Glomerular visceral epithelial cell (primary cell): ENCODE data around the gene MTMR10.

Source experiments
- DNase-seq: peaks from one replicate; pipeline ENCODE4 v3.0.0-alpha.2; 2016; ENCODE audit errors: extremely low spot score

MTMR10 gene, protein sequence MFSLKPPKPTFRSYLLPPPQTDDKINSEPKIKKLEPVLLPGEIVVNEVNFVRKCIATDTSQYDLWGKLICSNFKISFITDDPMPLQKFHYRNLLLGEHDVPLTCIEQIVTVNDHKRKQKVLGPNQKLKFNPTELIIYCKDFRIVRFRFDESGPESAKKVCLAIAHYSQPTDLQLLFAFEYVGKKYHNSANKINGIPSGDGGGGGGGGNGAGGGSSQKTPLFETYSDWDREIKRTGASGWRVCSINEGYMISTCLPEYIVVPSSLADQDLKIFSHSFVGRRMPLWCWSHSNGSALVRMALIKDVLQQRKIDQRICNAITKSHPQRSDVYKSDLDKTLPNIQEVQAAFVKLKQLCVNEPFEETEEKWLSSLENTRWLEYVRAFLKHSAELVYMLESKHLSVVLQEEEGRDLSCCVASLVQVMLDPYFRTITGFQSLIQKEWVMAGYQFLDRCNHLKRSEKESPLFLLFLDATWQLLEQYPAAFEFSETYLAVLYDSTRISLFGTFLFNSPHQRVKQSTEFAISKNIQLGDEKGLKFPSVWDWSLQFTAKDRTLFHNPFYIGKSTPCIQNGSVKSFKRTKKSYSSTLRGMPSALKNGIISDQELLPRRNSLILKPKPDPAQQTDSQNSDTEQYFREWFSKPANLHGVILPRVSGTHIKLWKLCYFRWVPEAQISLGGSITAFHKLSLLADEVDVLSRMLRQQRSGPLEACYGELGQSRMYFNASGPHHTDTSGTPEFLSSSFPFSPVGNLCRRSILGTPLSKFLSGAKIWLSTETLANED

DNA sequence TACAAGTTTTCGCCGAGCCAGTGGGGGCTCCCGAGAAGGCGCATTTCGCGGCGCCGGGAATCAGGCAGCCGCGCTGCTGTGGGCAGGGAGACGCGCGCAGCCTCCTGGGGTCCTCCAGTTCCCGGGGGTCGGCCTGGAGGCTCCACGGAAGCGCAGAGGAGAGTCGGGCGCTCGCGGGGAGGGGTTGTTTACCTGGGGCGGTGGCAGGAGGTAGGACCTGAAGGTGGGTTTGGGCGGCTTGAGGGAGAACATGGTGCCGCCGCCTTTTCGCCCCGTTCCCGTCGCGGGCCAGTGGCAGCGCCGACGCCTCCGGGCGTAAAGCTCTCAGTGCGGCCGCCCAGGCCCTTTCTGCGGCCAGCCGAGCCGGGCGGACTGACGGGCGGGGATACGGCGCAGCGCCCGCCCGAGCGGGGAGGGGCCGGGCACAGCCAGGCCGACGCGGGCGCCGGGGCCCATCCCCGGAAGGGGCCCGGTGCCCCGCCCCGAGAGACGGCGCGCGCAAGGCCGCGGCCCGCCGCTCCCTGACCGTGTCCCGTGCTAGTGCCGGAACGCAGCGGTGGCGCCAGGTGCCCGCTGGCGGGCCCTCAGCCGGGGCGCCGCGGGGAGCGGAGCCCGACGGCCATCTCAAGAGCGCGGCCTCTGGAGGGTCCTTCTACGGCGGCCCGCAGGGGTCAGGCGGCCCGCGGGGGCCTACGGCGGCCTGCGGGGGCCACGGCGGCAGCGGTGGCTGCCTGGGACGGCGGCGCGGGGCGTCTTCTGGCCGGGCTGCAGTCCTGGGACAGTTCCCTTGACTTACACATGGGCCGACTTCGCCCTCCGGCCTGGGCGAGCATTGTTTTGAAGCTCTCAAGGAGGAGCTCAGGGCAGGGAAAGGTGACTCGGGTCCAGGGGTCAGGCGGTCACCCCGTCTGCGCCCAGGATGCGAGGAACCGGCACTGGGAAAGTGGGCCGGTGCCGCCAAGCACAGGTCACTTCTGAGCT lies at the start of gene MTMR10:
Gene MTMR10 (minus strand): TSS at position 374 of the 981 bp plus-strand sequence. CDS start 122 bp downstream, at position 252.
- DNase-seq, result peak; percentile 86

DNA sequence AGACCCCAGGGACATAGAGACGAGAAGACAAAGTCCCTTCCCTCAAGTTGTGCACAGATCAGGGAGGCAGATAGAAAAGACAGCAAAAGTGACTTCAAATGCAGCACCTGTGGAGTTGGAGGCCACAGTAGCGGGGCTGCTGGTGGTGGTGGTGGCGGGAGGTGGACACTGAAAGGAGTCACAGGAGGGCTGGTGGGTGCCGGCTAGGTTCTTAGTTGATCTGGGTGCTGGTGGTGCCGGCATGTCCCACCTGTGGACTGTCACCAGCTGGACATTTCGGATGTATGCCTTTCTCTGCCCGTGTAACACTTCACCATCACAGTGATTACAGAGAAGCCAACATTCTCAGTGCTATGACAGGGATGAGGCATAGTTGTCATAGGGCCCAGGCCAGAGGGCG lies 49.2 kb upstream of the MTMR10 start:
- no peak for DNase-seq

DNA sequence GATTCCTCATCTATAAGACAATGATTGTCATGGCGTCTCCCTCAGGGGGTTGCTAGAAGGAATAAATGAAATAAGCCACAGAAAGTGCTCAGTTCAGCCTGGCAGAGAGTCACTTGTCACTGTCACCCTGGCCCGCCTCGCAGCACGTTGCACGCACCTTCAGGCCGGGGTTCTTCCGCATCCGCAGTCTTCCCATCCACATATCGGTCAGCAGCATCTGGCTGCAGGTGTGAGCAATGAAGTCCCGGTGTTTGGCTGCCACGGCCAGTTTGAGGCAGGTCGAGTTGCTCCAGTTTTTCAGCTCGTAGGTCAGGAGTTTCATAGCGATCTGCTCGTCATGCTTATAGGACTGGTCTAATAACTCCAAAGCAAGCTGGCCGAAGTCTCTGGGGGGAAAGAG lies 48.5 kb upstream of the MTMR10 start:
- no peak for DNase-seq

DNA sequence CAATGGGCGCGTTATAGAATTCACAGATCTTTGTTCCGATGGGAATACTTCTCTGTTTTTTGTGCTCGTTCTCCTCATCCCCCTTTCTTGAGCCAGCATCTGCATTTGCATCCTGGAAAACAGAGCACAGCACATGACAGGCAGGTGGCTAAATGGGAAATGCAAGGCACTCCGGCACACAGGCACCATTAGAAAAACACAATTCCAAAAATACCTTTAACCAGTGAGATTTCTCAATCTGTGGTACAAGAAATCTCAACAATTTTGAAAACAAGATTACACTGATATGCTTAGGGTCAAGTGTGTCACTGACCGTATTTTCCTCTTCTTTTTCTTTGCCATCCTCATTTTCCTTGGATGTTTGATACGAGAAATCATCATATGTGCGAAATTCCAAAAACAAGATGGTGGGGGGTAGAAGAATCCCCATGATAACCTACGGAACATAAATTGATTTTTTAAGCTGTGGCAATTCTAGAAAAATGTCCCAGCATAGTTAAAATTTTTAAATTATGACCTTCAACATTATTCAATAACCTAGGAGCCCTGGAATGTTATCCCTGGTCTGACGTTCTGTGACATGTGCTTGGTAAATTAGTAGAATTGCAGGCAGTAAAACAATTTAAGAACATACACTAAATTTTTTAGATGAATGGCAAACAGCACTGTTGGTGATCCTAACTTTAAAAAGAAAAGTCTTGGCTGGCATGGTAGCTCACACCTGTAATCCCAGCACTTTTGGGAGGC lies 46.5 kb upstream of the MTMR10 start:
- DNase-seq, result no peak

DNA sequence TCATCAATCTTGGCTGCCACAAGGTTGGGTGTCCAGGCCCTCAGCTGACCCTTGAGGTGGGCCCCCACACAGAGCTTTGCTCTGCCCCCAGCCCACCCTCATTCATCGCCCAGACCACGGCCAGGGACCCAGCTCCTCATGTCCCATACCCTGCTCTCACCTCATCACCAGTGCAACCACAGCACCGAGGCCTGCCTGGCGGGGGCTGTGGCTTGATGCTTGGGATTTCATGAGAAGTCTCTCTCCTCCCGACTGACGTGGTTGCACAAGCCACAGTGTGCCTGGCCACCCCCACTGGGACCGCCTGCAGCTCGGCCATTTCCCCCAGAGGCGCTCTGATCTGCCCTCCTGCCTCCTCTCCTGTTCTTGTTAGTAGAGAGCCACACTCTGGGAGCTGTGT lies 45.4 kb upstream of the MTMR10 start:
- no peak for DNase-seq

DNA sequence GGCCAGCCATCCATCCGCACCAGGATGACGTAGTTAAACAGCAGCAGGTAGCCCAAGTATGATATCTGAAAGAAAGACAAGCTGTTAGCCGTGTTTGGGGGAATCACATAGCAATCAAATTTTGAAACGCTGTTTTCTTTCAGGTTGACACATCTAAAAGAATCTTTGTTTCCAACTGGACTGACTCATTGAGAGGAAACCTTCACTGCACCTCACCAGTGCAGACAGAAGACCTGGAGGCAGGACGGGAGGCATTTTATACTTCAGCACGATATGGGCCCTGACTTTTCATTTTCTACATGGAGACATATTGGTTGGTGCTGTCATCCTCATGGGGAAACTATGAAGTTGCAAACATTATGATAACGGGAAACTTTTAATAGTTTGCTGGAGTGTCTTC lies 44.2 kb upstream of the MTMR10 start:
- DNase-seq, result no peak

DNA sequence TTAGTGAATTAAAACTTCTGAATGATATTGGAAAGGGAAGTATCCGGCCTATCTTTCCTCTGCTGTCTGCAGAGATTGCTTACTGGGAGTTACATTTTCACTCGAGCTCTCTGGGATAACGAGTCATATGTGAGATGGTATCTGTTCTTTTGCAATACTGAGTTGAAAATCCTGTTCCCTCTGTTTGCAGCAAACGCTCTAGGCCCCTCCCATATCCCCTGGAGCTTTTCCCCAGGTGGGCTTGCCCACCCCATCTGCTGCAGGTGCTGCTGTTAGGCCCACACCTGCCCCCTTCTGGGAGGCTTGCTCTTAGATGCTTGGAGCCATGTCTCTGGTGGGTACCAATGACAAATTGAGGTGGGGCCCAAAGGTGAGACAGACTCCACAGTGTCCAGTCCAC lies 42.7 kb upstream of the MTMR10 start:
- no peak for DNase-seq

DNA sequence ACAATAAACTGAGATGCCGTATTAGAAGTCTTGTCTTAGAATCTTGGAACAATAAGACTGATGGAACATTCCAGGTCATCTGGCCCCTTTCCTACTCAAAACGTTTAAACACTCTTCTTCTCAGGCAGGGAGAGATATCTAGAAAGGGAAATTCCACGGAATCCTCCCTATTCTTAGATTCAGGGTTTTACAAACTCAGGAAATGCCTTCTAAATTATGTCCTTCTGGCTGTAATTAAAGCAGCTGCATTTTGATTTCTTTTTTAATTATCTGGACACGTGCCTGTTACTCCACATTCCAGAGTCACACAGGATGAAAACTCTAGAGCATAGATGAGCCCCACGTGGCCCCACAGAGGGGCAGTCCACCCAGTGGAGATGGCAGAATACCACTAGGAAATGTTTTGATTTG lies 41.5 kb upstream of the MTMR10 start:
- DNase-seq, result no peak

DNA sequence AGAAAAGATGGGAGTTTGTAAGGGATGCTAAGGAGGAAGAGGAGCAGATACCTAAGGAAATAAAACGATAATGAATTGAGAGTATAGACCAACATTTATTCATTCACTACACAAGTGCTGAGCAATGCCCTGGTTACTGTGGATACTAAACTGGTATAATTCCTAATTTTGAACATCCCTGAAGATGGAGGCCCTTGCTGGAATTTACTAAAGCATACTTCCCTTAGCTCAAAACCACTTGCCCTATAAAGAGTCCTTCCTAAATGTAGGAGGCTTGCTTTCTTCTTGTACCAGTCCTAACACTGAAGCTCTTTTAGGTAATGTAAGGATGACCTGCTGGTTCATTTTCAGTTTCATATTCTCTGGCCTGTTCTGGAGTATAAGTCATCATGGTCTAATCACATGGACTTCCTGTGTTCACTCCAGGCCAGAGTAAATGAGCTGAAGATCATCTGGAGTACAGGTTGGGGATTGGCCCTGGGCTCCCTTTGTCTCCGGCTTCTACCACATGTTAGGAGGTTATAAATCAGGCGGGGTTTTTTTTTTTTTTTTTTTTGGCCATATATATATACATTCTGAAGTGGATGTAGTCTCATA lies 40.1 kb upstream of the MTMR10 start:
- DNase-seq, result peak; percentile 60

DNA sequence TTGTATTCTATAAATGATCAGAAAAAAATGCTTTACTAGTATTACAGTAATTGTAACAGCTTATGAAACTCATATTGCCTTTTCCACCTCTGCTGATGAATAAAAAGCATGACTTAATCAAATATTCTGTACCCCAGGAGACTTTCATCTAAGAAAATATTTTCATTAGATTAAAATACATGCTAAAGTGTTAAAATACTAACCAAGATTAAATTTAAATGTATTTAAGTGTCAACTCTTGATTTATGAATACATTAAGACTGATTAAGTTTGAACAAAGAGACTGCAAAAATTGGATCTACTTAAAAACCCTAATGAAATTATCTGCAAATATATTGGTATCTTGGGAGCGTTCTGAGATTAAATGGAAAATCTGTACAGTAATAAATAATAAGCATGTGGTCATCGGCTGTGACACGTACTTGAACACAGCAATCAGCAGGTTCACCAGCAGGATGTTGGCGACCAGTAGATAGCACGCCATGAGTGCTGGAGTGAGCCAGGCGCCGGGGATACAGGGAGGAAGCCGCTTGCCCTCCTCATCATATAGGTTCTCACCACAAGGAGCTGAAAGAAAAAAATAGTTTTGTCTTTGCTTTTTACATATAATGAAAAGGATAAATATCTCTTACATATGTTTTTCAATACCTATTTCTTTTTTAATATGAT lies 36.6 kb upstream of the MTMR10 start:
- no peak for DNase-seq

DNA sequence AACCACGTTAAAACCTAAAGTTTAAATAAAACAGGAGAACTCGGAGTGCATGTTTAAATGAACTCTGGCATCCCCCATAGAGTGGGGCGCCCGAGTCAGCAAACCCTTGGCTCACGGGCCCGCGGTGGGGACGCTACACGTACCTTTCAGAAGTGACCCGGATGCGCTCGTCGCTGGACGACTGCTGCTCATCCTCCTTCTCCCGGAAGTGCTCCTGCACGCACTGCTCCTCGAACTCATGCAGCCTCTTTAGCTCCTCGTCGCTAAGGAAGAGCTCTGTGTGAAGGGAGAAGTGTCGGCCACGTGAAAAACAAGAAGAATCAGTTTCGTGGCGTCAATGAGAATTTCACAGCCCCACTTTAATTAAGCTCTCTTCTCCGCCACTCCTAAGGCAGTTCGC lies 34.6 kb upstream of the MTMR10 start:
- no peak for DNase-seq

DNA sequence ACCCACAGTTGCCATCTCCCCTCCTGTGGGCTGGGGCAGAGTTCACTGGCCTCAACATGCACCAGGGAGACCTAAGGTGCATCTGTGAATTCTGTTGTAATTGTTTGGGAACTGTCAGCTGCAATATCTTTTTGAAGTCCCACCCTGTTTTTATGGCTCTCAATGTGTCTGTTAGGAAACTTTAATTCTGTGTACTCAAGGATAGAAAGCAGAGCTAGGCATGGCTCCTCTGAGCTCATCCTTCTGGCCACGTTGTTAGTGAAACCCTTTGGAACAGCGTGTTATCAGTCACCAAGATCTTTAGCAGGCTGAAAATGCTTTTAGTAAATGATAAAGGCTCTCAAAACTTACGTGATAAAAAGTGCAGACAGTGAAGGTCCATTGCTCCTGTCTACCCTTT lies 33.6 kb upstream of the MTMR10 start:
- DNase-seq, result peak; percentile 21

DNA sequence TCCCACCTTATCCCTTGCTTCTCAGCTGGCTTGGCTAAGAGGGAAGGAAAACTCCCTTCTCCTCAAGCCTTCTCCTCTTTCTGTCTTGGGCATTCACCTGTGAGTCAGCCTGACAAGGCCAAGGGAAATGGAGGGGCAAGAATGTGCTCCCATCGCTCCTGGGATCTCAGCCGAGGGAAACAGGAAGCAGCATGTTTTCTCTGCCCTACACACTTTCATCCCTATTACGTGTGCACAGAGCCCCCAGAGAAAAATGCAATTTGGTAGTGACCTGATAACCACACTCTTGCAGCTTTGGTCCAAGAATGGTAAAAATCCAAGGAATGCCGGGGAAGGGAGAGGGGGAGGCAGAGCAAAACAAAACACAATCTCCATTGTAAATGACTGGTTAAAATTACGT lies 32.9 kb upstream of the MTMR10 start:
- DNase-seq, result peak; percentile 96

DNA sequence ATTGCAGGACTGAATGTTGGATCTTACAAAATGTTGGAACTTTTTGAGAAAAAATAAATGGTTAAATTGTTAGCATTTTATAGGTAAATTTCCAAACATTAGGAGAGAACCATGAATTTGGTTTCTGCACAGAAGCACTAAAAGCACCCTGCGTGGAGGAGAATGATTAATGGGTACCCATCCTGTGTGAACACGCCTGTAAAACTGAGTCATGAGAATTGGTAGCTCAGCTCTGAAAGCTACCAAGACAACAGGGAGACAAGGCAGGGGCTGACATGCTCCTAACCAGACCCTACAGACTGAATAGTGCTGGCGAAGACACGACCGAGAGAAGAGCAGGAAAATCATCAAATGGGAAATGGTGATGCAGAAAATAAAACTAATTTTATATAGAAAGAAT lies 32.4 kb upstream of the MTMR10 start:
- peak; percentile 20 for DNase-seq

DNA sequence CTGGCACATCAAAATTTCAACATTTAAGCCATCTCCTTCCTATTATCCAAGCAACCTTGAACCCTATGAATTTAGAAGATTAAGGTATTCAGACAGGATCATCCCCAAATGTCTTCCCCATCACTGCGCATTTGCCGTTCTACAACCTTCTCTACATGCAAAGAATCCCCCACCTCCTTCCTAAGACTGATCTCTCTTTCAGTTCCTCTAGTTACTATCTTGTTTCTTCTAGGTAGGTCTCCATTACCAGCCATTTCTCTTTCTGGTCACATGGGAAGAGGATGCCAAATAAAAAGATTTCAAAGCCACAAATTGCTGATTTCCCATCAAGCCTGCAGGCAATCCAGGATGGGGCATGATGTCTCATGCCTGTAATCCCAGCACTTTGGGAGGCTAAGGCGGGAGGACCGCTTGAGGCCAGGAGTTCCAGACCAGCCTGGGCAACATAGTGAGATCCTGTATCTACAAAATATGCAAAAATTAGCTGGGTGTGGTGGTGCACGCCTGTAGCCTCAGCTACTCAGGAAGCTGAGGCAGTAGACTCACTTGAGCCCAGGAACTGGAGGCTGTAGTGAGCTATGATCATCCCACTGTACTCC lies 29.7 kb upstream of the MTMR10 start:
- no peak for DNase-seq

DNA sequence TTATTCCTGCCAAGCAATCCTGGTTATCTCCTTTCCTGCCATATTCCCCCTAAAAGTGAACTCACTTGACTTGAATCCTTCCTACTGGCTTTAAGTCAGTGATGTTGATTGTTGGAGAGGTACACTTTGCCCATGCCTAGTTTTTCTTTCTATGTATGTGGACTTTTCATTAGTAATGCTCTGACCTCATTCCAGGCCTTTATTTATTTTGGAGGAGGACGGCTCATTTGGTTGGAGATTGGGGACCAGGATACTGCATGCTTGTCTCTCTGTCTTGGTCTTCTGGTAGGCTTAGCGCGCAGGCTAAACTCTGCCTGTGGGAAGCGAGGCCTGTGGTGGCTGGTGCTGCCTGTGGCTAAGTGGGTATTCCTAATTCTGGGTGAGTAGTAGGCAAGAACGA lies 29.1 kb upstream of the MTMR10 start:
- DNase-seq, result no peak

DNA sequence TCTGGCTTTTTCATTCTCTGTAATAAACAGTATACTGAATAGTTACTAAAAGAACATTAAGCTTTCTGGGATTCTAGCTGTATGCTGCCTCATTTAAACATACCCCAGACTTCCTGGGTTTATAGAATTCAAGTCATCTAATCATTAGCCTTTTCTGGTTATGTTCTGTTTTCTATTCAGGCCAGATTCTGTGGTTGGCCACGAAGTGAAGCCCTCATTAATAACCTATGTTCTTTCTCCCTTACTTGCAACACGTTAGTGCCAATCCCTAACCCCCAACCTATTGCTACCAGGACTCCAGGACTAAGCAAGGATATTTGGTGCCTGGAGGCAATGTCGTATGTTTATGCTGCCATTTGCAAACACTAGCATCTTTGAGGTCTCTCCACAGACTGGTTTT lies 28.6 kb upstream of the MTMR10 start:
- no peak for DNase-seq

DNA sequence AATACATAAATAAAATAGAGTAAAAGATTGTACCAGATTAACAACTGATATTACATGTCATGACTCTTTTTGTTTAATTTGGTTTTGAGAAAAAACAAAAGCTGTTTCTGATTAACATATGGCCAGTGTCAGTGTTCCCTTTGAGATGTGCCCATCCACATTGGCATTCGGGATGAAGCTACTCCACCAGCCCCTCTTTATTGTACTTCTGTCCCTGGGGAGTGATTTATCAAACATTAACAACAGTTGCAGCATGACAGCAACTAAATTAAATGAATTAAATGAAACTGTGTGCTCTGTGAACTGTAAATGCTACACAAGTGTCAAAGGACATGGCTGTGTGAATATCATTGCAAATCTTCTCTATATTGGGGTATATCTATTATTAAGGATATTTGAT lies 25.9 kb upstream of the MTMR10 start:
- no peak for DNase-seq

DNA sequence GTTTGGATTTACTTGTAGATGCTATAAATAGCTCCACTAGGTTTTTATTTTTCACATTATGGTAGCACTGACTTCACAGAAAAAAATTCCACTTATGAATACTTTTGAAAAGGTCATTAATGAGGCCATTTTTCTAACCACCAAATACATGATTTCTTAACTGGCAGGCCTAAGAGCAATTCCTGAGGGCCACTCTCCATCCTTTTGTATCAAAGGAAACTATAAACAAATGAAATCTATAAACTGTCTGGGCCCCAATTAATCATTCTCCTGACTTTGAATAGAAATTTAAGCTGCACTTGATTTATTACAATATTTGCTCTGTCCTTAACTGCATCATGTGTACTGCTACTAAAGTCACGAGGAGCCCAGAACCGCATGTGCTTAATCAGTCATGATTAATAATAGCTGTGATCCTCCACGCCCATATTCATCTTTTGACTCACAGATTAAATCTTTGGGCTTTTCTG lies 25.1 kb upstream of the MTMR10 start:
- DNase-seq, result no peak

DNA sequence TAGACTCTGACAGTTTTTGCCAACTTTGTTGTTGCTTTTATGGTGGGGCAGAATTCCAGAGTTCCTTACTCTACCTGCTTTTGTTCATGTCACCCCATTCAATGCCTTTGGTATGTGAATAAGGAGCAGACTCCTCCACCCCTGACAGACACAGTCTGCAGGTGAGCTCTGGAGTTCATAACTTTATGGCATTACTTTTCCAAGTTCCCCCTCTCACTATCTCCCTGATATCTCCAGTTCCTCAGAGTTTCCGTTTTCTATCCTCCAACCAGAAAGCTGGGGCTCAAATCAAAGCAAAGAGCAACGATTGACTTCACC lies 23.1 kb upstream of the MTMR10 start:
- no peak for DNase-seq
